Caki2 (cell line): ENCODE measurements around the gene SHB. TPM values are rescaled to one million over a fixed set of nuclear protein-coding genes. Genes with fewer than 3 reads are reported as not detected.

Experiments
- DNase-seq: peaks from one replicate; pipeline ENCODE4 v3.0.0-alpha.2; 2015; ENCODE audit warnings: low read depth
- in situ Hi-C: cut with HindIII; loops from 2 replicates; pipeline ENCODE4 v1.10.0; 2016; ENCODE audit warnings: low sequenced_read_pairs, low pct_unique_long_range_greater_than_20kb, mixed read lengths
- total RNA-seq: library from RNA; depleted of rRNA; stranded (reverse); fragments of >200 nt; shearing (Covaris generic); gene quantifications from 2 replicates; pipeline ENCODE4 v1.2.3, GENCODE V29; 2014; ENCODE audit warnings: low replicate concordance

SHB gene
- total RNA-seq, 1 experiment from 2014 or later = 32.0 TPM

DNA sequence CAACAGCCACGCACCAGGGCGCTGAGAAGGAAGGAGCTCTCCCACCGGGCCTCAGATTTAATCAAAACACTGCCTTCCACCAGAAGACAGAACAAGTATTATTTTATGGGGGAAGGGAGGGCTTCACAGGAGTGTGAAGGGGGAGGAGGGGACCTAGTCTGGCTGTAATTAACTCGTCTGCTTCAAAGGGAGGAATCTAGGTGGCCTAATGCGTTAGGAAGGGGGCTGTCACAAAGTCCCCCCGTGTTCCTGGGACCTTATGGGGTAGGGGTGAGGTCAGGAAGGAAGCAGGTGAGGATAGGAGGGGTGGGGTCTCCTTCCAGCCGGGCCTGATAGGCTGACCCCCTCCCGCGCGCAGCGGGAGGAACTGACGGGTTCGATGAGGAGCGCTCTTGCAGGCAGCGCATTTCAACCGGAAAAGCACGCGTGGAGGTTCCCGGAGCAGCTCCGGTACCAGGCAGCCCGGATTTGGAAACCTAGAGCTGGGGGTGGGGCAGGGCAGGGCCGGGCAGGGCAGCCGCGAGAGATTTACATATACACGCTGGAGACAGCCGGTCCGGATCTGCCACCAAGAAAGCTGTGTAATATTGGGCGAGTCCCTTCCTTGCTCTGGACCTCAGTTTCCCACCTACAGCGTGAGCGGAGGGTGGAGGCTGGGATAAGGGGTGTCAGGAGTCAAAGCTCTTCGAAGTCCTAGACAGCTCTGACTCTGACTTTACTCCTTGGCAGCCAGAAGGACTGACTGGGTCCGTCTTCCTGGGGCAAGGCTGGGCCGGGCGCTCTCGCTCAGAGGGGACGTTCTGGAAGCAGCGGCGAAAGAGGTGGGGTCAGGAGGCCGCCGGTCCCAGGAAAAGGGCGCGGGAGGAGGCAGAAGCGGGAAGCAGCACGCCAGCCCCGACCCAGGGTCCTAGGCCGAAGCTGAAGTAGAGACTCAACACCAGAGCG is 1.8 kb downstream of the SHB start:
- DNase-seq = no peak
- in situ Hi-C loops = no loop called here

DNA sequence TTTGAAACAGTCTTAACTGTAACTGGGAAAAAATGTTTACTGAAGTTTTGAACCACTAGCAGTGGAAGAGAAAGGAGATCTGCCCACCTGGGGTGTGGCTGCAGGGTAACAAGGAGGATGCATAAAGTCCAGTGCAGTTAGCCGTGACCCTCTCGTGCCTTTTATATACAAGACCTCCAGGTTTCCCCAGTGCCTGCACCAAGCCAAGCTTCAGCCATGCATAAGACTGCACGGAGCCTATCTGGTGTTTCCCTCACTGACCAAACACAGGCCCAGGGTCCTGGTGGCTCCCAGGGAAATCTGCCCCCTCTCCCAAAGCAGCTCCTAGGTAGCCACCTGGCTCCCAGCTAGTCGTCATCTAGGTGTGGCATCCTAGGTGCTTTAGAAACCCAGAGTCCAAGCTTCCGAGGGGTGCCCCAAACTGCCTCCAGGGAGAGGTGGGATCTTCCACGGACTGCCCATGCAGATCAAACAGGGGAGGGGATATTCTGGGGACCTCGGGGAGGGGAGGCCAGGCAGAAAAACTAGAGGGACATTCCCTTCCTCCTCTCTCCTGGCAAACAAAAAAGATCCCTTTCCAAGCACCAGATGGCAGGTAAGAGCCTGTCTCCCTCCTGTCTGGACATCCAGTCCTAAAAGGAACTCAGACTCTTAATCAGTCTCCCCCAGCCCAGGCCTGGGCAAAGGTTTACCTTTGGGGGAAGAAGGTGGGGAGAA is 2.7 kb downstream of the SHB start:
- in situ Hi-C loops = no loop called here
- peak; percentile 43 for DNase-seq

DNA sequence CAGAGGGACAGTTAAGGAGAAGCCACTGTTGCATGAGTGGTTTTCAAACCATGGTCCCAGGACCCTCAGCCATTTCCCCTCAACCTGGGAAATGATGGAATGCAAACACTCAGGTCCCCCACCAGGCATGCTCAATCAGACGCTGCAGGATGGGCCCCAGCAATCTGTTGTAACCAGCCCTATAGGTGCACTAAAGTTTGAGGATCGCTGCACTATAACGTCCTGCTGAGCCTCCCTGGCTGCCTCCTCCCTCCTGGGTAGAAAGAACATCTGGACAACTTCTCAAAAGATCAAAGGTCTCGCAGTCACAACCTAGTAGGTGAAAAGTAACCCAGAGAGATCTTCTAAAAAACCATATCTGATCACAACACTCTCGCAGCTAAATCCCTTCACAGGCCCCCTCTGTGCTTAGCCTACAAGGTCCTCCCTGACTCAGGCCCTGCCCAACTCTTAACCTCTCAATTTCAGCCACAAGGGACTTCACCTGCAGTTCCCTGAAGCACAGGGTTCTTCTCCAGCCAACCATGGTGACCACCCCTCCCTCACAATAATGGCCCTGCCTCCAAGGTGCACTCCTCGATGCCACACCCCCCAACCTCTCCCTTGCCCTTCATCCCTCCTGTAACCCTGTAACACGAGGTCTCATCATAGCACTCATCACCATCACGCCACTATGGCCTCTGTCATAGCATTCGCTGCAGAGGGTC is 3.5 kb downstream of the SHB start:
- no peak for DNase-seq
- in situ Hi-C loops = no loop called here

- in situ Hi-C loops = no loop called here
These were observed 4.1 kb downstream of the SHB start for GRCh38 chr9:38064842-38065368.

GRCh38 chr9:38063363-38063707 is 5.7 kb downstream of the SHB start:
- DNase-seq = no peak
- in situ Hi-C loops = no loop called here

More at GRCh38 chr9:38064842-38065368, 4.1 kb downstream of the SHB start:
- DNase-seq = no peak

DNA sequence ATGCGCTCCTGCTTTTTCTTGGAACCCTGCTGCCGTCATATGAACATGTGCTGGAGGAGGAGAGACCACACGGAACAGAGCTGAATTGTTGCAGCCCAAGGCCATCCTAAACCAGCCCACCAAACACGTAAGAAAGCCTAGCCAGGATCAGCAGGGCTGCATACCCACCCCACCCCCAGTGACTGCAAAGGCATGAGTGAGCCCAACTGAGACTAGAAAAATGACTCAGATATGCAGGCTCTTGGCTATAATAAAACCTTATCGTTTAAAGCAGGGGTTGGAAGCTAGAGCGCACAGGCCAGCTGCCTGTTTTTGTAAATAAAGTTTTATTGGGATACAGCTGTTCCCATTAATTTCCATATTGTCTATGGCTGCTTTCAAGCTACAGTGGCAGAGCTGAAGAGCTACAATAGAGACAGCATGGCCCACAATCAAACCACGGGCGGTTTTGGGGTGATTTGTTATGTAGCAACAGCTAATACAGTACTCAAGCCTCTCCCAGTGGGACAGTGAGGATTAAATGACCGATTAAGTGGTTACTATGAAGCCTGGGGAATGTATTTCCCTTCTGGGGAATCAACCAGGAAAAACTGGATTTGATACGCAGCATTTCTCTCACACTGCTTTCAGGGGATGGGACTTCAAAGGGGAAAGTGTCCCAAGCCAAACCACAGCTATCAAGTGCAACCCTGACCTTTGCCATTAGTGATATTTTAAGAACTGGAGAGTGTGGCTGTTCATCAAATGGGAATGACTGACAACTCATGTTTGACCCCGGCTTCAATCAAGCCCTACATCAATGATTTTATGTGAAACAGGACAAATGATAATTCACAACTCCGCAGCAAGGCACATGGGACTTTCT is 6.3 kb downstream of the SHB start:
- in situ Hi-C loops = no loop called here
- no peak for DNase-seq

- in situ Hi-C loops = no loop called here
- DNase-seq = no peak
These were observed 6.9 kb downstream of the SHB start for GRCh38 chr9:38062106-38062497.

- DNase-seq = no peak
- in situ Hi-C loops = no loop called here
These were observed 7.6 kb downstream of the SHB start for GRCh38 chr9:38061326-38061977.

DNA sequence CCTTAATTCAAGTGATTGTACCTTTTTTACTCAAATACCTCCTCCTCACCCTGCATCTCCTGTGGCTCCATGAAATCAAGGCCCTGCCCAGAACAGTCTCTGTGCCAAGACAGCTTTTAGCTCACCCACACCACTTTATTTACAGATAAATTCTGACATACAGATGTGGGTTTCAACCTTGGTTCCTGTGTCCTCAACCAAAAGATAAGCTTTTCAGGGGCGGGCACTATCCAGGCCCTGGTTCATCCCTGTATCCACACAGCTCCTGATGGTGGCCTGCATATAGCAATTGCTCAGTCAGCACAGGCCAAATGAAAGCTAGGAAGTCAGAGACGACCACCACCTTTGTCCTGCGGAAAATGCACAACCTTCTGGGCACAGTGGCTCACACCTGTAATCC is 8.3 kb downstream of the SHB start:
- no peak for DNase-seq
- in situ Hi-C loops = no loop called here

DNA sequence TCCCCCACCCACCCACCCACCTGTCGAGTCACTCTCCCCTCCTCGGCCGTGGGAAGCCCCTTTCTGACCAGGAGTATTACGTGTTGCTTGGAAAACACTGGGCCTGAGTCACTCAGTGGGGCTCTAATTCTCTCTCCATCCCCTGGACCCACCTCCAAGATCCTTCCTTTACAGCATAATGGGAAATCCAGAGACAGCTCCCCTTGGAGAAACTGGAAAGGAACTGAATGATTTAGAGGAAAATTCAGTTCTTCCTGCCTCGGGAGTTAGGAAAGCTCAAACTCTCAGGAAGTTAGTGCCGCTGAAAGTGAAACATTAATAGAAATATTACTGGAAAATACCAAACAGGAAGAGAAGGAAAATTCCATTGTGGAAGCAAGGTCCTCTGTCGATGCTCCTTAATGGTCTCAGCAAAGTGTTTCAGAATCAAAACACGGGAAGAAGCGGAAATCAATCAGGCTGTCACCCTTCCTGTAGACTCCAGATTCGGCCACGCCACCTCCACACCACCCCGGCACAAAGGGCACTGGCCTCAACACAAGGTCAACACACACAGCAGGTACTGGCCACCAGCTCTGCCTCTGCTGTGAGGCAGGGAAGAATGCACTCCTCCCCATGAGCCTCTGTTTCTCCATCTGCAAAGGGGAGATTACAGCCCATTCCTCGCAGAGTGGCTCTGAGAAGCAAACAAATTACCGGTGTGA is 9.6 kb downstream of the SHB start:
- in situ Hi-C loops = no loop called here

GRCh38 chr9:38058452-38059232 is 10.4 kb downstream of the SHB start:
- no peak for DNase-seq
- in situ Hi-C loops = no loop called here

More for the DNA sequence above, 9.6 kb downstream of the SHB start:
- DNase-seq = no peak

GRCh38 chr9:38057416-38058195 is 11.4 kb downstream of the SHB start:
- no peak for DNase-seq

DNA sequence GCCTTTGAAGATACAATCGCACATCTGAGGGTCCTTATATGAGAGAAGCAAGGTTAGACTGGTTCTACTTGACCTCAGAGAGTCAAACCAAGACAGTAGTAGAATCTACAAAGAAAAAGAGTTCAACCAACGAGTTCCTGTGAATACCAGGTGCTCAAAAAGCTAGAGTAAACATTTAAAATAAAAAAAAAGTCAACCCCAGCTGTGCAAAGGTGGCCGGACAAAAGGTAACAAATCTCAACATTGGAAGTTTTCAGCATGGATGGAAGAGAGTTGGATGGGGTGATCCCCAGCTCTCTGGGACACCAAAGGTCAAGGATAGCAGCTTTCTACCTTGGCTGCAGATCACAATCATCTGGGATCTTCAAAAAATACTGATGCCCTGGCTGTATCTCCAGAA is 14.4 kb downstream of the SHB start:
- in situ Hi-C loops = no loop called here

More at GRCh38 chr9:38057416-38058195, 11.4 kb downstream of the SHB start:
- in situ Hi-C loops = no loop called here

DNA sequence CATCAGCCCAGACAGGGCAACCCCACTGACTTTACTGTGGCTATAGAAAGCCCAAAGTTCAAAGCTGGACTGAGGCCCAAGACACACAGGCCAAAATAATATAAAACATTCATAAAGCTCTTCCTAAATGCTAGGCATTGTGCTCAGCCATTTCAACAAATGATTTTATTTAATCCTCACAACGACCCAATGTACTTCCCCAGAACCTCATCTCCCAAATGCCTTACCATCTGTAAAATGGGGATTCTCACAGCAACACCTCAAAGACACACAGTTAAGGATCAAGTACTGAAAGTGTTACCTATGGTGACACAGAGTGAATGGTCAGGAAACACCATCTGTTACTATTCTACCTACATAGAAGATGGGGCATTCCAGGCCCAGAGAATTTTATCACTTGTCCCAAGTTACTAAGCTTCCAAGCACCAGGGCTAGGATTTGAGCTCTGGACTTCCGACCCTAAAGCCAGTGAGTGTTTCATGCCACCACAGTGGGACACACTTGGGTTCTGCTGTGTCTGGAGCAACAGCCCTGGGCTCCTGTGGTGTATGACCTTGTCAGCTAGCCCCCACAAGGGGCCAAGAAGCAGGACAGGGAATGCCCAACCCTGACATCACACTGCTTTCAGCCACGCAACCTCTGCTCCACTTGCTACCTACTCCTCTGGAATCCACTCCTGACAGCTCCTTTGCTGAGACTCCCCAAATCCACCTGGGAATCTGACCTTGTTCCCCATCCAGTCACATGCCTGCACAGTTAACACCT is 15.1 kb downstream of the SHB start:
- in situ Hi-C loops = no loop called here
- no peak for DNase-seq

More for the DNA sequence above, 14.4 kb downstream of the SHB start:
- no peak for DNase-seq
